Islet of Langerhans (tissue), 1 donor: ENCODE results near the gene TNNT3.

Experiments used
- FAIRE-seq: peaks from one replicate; lab custom pipeline; 2011; peaks lifted over from hg19 to GRCh38; lab: Jason Lieb, UNC

The TNNT3 gene

DNA sequence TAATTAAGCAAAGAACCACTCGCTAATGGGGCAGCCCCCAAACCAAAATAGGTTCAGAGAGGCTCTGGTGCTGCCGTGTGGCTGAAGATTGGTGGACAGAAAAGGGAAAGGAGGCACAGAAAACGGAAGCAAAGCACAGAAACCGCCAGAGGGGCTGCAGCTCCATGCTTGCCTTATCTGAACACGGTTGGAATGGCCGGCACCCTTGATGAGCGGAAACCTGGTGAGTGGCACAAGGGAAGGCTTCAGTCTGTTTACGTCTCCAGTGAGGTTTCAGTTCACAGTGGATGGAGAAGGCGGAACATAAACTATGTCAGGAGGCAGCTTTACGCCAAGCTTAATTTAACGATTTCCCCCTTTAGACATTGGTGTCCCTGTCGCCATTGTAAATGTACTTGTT, 22.6 kb upstream of the TNNT3 start:
- FAIRE-seq: no peak

- FAIRE-seq: no peak
Measured at GRCh38 chr11:1899090-1899489, 20.4 kb upstream of the TNNT3 start.

- FAIRE-seq: no peak
Measured at GRCh38 chr11:1899686-1900085, 19.8 kb upstream of the TNNT3 start.

DNA sequence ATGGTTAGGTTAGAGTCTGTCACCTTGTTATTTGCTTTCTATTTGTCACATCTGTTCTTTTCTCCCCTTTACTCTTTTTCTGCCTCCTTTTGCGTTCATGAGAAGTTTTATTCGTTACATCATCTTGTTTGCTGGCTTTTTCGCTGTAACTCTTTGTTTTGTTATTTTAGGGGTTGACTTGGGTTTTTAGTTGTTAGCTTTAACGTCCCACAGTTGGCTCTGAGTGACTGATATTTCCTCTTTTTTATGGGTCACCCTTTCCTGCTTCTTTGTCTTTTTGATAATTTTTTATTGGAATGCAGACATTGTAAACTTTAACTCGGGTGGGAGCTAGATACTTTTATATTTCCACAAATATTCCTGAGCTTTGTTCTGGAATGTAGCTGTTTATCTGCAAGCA, 13.3 kb upstream of the TNNT3 start:
- FAIRE-seq: no peak

GRCh38 chr11:1906611-1907423, 12.7 kb upstream of the TNNT3 start:
- no peak for FAIRE-seq

DNA sequence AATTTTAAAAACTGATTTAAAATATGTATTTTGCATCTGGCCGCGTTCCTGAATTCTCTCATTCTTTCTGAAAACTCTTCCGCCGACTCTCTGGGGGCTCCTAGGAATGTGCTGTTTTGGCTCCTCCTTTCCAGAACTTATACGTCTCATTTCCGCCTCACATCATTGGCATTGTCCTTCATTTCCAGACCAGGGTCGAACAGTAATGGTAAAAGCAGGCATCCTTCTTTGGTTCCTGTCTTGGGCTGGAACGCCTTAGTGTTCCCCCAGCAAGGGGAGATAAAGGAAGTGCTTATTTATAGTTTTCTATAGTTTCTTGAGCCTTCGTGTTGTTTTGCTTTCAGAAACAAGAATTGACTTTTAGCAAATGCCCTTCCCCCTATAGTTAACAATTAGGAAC, 10.9 kb upstream of the TNNT3 start:
- FAIRE-seq: no peak

GRCh38 chr11:1909524-1909923, 10.0 kb upstream of the TNNT3 start:
- no peak for FAIRE-seq

DNA sequence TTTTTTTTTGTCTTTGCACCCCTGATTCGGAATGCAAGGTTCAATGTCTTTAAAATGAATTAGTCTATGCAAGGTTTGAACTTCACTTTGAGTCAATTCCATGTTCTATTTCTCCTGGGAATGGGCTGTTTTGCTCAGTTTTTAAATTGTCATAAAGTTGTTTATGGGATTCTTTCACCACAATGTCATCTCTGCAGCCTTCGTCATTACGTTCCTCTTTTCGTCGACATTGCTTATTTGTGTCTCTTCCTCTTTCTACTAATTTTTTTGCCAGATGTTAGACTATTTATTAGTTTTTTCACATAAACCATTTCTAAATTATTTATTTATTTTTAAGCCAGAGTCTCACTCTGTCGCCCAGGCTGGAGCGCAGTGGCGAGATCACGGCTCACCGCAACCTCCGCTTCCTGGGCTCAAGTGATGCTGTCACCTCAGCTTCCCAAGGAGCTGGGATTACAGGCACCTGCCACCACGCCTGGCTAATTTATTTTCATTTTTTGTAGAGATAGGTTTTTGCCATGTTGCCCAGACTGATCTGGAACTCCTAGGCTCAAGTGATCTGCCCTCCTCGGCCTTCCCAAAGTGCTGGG, 7.1 kb upstream of the TNNT3 start:
- FAIRE-seq: no peak

DNA sequence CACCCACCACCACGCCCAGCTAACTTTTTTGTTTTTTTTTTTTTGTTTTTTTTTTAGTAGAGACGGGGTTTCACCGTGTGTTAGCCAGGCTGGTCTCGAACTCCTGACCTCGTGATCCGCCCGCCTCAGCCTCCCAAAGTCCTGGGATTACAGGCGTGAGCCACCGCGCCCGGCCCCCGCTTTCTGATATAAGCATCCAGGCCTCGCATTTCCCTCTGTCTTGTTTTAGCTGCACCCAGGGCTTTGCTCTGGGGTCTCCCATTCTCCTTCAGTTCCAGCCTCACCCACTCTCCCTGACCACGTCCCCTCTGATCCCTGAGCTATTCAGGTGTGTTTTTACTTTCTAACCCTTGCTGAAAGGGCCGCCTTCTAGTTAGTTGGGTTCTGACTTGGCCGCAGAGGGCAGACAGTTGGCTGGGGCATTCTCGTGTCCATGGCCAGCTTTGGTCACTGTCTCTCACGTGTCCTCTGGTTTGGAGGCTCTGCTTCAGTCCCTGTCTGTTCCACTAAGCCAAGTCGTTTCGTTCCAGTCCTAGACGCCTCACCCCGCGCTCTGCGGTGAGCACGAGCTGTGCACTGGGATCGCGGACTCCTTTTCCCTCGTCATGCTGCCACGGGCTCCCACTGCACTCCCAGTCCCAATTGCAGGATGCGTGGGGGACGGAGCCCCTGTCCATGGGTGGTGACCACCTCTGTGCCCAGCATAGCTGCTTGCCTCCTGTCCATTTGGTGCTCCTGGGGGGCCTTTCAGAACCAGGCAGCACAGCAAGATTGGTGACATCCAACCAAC, 6.0 kb upstream of the TNNT3 start:
- FAIRE-seq: no peak

DNA sequence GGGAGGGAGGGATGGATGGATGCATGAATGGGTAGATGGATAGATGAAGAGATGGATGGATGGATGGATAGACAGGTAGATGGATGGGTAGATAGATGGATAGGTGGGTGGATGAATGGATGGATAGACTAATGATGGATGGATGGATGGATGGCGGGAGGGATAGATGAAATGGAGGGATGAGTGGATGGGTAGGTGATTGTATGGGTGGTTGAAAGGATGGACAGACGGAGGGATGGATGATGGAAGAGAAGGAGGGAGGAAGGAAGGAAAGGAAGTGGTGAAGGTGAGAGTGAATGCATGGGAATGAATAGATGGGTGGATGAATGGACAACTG, 3.7 kb upstream of the TNNT3 start:
- no peak for FAIRE-seq

GRCh38 chr11:1916132-1916985, 3.1 kb upstream of the TNNT3 start:
- no peak for FAIRE-seq

DNA sequence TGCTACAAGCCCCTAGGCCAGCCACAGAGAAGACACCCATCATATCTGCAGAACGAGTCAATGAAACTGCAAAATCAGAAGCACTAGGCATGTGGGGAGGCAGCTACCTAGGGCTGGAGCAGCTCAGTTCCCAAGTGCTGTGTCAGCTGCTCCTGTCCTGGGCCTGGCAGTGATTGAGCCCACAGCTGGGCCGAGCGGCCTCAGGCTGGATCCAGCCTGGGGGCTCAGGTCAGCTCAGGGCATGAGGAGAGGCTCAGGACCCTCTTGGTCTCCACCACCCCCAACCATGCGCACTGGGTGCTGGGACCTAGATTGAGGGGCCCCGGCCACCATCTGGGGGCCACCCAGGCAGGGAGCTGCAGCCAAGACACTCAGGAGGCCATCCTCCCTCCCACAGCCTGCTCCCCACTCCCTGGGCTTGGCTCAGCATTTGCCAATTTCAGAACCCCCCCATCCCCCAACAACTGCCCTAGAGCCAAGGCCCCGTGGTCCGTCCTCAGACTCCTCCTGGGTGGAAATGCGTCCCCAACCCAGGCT, 2.4 kb upstream of the TNNT3 start:
- FAIRE-seq: no peak

- no peak for FAIRE-seq
Measured at GRCh38 chr11:1917523-1918435, 1.7 kb upstream of the TNNT3 start.

DNA sequence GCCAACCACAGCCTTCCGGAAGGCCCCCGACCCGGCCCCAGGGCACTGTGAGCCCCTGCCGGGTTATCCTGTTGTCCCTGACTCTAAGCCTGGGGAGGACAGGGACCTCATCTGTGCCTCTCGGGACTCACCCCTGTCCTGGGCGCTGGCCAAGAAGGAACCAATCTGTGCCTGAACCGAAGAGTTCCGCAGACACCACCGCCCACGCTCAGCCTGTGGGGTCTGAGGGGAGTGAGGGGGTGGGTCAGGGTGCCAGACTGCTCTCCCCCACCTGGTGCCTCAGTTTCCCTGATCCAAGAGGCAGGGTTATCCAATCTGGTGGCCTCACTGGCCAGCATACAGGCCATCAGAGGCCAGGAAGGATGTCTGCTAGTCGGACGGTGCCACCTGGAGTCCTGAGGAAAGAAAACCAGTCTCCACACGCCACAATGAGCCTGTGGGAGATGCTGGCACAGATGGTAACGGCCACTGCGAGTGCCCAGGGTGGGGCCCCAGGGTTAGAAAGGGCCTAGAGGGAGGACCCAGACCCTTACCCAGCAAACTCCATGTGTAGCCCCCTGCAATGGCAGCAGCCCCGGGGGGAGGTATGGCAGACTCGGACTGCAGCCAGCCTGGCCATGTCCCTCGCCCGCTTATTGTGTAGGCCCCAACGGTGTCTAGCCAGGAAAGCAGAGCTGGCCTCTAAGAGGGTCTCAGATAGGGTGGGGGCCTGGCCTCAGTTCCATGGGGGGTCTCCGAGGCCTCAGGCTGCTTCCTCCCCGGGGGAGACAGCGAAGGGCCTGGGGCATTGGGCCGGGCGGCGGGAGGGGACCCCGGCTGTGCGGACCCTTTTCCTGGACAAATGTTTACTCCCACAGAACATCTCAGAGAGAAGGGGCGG, 827 bp upstream of the TNNT3 start:
- no peak for FAIRE-seq

DNA sequence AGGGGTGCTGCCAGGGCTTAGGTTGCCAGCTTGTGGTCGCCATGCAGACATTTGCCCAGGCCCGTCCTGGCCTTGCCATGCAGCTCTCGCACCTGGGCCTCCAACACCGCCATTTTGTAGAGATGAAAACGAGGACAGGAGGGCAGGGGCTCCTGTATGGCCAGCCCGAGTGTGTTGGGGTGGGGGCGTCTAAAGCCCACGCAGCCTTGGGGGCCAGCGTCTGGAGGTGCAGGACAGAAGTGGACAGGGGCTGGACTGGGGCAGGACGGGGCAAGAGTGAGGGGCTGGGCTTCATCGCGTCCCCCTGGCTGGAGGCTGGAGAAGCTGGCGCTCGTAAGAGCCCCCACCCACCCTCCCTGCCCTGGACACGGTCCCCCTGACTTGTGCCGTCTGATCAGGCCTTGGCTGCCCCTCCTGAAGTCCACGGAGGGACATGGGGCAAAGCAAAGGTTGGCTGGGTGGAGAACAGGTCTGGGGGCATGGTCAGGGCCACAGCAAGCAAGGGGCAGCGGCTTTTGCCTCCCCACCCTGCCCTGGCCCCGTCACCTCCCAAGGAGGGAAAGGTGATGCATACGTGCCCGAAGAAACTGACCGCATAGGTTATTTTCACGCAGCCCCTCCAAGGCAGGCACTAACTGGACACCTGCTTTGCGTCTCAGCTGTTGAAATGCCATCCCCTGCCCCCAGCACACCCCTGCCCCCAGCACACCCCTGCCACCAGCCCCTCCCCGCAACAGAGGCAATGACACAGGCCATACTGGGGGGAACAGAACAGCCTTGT, 815 bp downstream of the TNNT3 start:
- no peak for FAIRE-seq

GRCh38 chr11:1920909-1921573, 1.5 kb downstream of the TNNT3 start:
- no peak for FAIRE-seq

- no peak for FAIRE-seq
Measured at GRCh38 chr11:1921574-1922141, 2.2 kb downstream of the TNNT3 start.

DNA sequence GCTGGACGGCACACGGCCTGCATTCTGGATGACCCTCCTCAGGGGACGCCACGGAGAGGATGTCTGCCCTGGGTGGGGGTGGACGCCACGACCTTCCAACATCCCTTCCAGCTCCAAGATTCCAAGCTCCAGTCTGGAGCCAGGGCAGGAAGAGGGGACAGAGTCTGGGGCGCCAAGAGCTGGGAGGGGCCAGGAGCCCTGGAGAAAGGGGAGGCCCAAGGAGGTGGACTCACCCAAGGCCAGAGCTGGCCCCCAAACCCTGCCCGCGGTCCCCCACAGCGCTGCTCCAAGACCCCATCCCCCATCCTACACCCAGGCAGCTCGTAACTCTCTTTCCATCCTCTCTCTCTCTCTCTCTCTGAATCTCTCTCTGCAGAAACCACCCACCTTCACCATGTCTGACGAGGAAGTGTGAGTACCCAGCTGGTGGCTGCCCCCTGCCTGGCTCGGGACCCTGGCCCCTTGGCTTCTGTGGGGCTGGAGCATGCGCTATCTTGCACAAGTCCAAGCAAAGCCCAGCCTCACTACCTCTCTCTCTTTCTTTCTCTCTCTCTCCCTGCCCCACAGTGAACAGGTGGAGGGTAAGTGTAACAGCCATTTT, 3.1 kb downstream of the TNNT3 start:
- no peak for FAIRE-seq
